Pancreas (tissue), 10 donors: Measurements from ENCODE around the gene TMEM214. TPM values are rescaled to one million over a fixed set of nuclear protein-coding genes. Genes with fewer than 3 reads are reported as not detected.
A peak's percentile ranks its signal among the peaks of the same experiment; 100 is the strongest.

ENCODE experiments used
- ATAC-seq, 4 donors: fragments of 200-7000 bp; cut with Tn5 transposase; one replicate each; pipeline versions ENCODE4 v1.8.0 to v1.9.1; 2020; ENCODE audit warnings: mild to moderate bottlenecking in 4 of 4, moderate library complexity in 4 of 4
- DNase-seq, 6 donors: peaks; one replicate each; pipeline ENCODE4 v3.0.0-alpha.2; 2020
- FAIRE-seq: peaks from 2 replicates; lab custom pipeline; 2012; peaks lifted over from hg19 to GRCh38; lab: Jason Lieb, UNC
- H3K27ac ChIP-seq, 4 donors: fragments of 200-600 bp; sonication (generic); 1 replicate in 3 of 4; 2 replicates in 1 of 4; pipeline versions ENCODE4 v1.5.0 to v1.8.0; 2020
- H3K27me3 ChIP-seq, 4 donors: fragments of 200-600 bp; one replicate each; pipeline ENCODE4 v1.8.0; 2021
- H3K36me3 ChIP-seq, 3 donors: fragments of 200-600 bp; sonication (generic) in 1 of 3; one replicate each; pipeline versions ENCODE4 v1.5.0 to v1.8.0; 2020 to 2021
- H3K4me1 ChIP-seq, 3 donors: fragments of 200-600 bp; one replicate each; pipeline ENCODE4 v1.8.0; 2021
- H3K4me3 ChIP-seq, 4 donors: fragments of 200-600 bp; sonication (generic) in 2 of 4; one replicate each; pipeline versions ENCODE4 v1.5.0 to v1.8.0; 2020 to 2021
- H3K9me3 ChIP-seq, 4 donors: fragments of 200-600 bp; one replicate each; pipeline ENCODE4 v1.8.0; 2021
- CTCF ChIP-seq, 4 donors: fragments of 200-600 bp; sonication (generic) in 3 of 4; IDR thresholded peaks; one replicate each; pipeline versions ENCODE4 v1.5.0 to v1.8.0; 2021; ENCODE audit warnings: antibody characterized with exemption in 4 of 4
- WGBS, 2 donors: extraction: QIAGEN DNeasy Blood & Tissue Kit; methylation state at CpG; one replicate each; pipeline ENCODE4 v1.1.7; 2013; 5-methylcytosine and 5-hydroxymethylcytosine counted together
- intact Hi-C, 3 donors: fragments of 100-400 bp; cut with DNase I; formaldehyde crosslinking; loops; one replicate each; pipeline versions ENCODE4 v1.11.1 to v1.14.2; 2022
- polyA plus RNA-seq, 2 donors: library from polyadenylated mRNA; stranded (reverse); fragments of 200-250 nt; gene quantifications; one replicate each; pipeline ENCODE4 v1.2.3, GENCODE V29; 2013
- total RNA-seq, 6 donors: library from RNA; stranded (reverse); fragmentation: NEBNext Ultra II Directional in 4 of 6; extraction: Animal tissue kit (Norgen Biotek cat#: 25700) in 4 of 6; gene quantifications; one replicate each; pipeline versions ENCODE4 v1.2.1 to v1.2.4, GENCODE V29; 2021 to 2023
- donor health status: healthy with polysubstance abuse.
- donor health status: DM: no; HTN: no; CAD: no; lungs with moderate emphysema.
- donor health status: DM: no; HTN: no; CAD: no.
- donor health status: control.
- donor health status: control.
- donor health status: Bipolar disorder and iron deficiency.
- donor health status: DM: yes; HTN: yes; CAD: no.
- donor health status: DM: no; HTN: no; CAD: no.
- donor health status: DM: no; HTN: no; CAD: no.
- donor health status: DM: yes; HTN: yes; CAD: no.

The TMEM214 gene
- total and polyA plus RNA-seq, 8 donors = 57.3 to 109 (median 64.6) TPM

GRCh38 chr2:27082773-27083409, 50.1 kb downstream of the TMEM214 start:
- no peak for TF ChIP-seq CTCF (IDR thresholded peaks at IDR 0.05)
- Histone ChIP-seq H3K4me1 (peaks cover 0 to 18% (median 0%) of the 10 kb centered on the region in 3 donors), H3K9me3 (no peaks in the 10 kb centered on the region), H3K4me3 (no peak overlapping the region), H3K27ac (no peak overlapping the region), H3K36me3 (no peaks in the 10 kb centered on the region), H3K27me3 (no peaks in the 10 kb centered on the region)
- FAIRE-seq (no peak), DNase-seq (peak in 1 of 6 donors; percentile 68), ATAC-seq (no peak)
- 81 to 84% methylated on average over 25 to 27 of the region's 27 CpGs for WGBS, 2 donors
- intact Hi-C loops = loop anchor here in 1 of 3 donors (10.0 kb wide), 1 partner anchor 118 kb away; no protein-coding TSS in a partner anchor

- H3K4me1 ChIP-seq = peaks cover 0 to 18% (median 0%) of the 10 kb centered on the region in 3 donors
- no peak overlapping the region for H3K4me3 ChIP-seq
- no peak for ATAC-seq
- H3K9me3 ChIP-seq = no peaks in the 10 kb centered on the region
- FAIRE-seq = no peak
- 78 to 80% methylated on average over 20 of the region's 20 CpGs for WGBS, 2 donors
- no peak for TF ChIP-seq CTCF (IDR thresholded peaks at IDR 0.05)
- H3K27ac ChIP-seq = no peak overlapping the region
- intact Hi-C loops = loop anchor here in 1 of 3 donors (10.0 kb wide), 1 partner anchor 119 kb away; no protein-coding TSS in a partner anchor
- DNase-seq = peak in 1 of 6 donors; percentile 70
- no peaks in the 10 kb centered on the region for H3K27me3 ChIP-seq
- no peaks in the 10 kb centered on the region for H3K36me3 ChIP-seq
These were observed 50.9 kb downstream of the TMEM214 start for GRCh38 chr2:27083410-27084296.

GRCh38 chr2:27084297-27085061, 51.7 kb downstream of the TMEM214 start:
- H3K4me1 ChIP-seq = peaks cover 0 to 18% (median 0%) of the 10 kb centered on the region in 3 donors
- no peak for TF ChIP-seq CTCF (IDR thresholded peaks at IDR 0.05)
- ATAC-seq = no peak
- WGBS, 2 donors = 82 to 86% methylated on average over 6 of the region's 6 CpGs
- H3K9me3 ChIP-seq = no peaks in the 10 kb centered on the region
- H3K4me3 ChIP-seq = no peak overlapping the region
- H3K36me3 ChIP-seq = no peaks in the 10 kb centered on the region
- no peaks in the 10 kb centered on the region for H3K27me3 ChIP-seq
- no peak overlapping the region for H3K27ac ChIP-seq
- intact Hi-C loops = loop anchor here in 1 of 3 donors (10.0 kb wide), 1 partner anchor 120 kb away; no protein-coding TSS in a partner anchor
- no peak for FAIRE-seq
- DNase-seq = peak in 1 of 6 donors; percentile 63

GRCh38 chr2:27085062-27085672, 52.4 kb downstream of the TMEM214 start:
- Histone ChIP-seq H3K4me3 (peak overlapping the region in 3 of 4 donors; percentile 50 to 73 (median 58)), H3K27me3 (no peaks in the 10 kb centered on the region), H3K36me3 (no peaks in the 10 kb centered on the region), H3K9me3 (no peaks in the 10 kb centered on the region), H3K27ac (peak overlapping the region in 3 of 4 donors; percentile 66 to 83 (median 79)), H3K4me1 (peaks cover 0 to 18% (median 0%) of the 10 kb centered on the region in 3 donors)
- WGBS, 2 donors = 53 to 57% methylated on average over 10 of the region's 10 CpGs
- DNase-seq = peak in 1 of 6 donors; percentile 65
- no peak for TF ChIP-seq CTCF (IDR thresholded peaks at IDR 0.05)
- intact Hi-C loops = loop anchor here in 1 of 3 donors (10.0 kb wide), 1 partner anchor 120 kb away; no protein-coding TSS in a partner anchor
- ATAC-seq = no peak
- FAIRE-seq = no peak
